Activated T-helper 17 cell treated with anti-CD3 and anti-CD28 coated beads, Interleukin-2, amount 50 U/mL, for 72 hours (primary cell): ENCODE results near the gene RAB18. TPM values are rescaled to one million over a fixed set of nuclear protein-coding genes. Genes with fewer than 3 reads are reported as not detected.
"Not testable (repeated sequence)": the region's sequence is repeated elsewhere in the genome, so short reads cannot be mapped to it uniquely, and the experiment has no call there.

Source experiments
- ATAC-seq: fragments of 150-1000 bp; cut with Tn5 transposase; replicated peaks from 2 replicates; pipeline ENCODE4 v1.10.0; 2021; ENCODE audit warnings: mild to moderate bottlenecking, moderate library complexity
- H3K27ac Mint-ChIP-seq: one replicate; pipeline ENCODE4 v1.8.0; 2022; ENCODE audit warnings: mixed read lengths
- H3K27me3 Mint-ChIP-seq: one replicate; pipeline ENCODE4 v1.8.0; 2022; ENCODE audit warnings: mixed read lengths
- H3K36me3 Mint-ChIP-seq: one replicate; pipeline ENCODE4 v1.8.0; 2022; ENCODE audit warnings: low read depth, mild to moderate bottlenecking, mixed read lengths
- H3K4me1 Mint-ChIP-seq: one replicate; pipeline ENCODE4 v1.8.0; 2022; ENCODE audit warnings: mixed read lengths
- H3K4me3 Mint-ChIP-seq: one replicate; pipeline ENCODE4 v1.8.0; 2022; ENCODE audit warnings: mild to moderate bottlenecking, mixed read lengths
- H3K9me3 Mint-ChIP-seq: one replicate; pipeline ENCODE4 v1.8.0; 2022; ENCODE audit warnings: mixed read lengths
- total RNA-seq, 2 donors: library from RNA; stranded (reverse); gene quantifications; one replicate each; pipeline ENCODE4 v1.2.3, GENCODE V29; 2022

RAB18 gene
- total RNA-seq, 2 donors from 2014 or later: 56.6 to 78.1 TPM

GRCh38 chr10:27485986-27486385, 18.1 kb upstream of the RAB18 start:
- H3K9me3 Mint-ChIP-seq: peaks cover 5% of the 10 kb centered on the region
- H3K36me3 Mint-ChIP-seq: no peaks in the 10 kb centered on the region
- no peak overlapping the region for H3K4me3 Mint-ChIP-seq
- H3K4me1 Mint-ChIP-seq: no peaks in the 10 kb centered on the region
- peaks cover 25% of the 10 kb centered on the region for H3K27me3 Mint-ChIP-seq
- H3K27ac Mint-ChIP-seq: no peak overlapping the region
- no peak for ATAC-seq

GRCh38 chr10:27490807-27491206, 13.3 kb upstream of the RAB18 start:
- peaks cover 4% of the 10 kb centered on the region for H3K4me1 Mint-ChIP-seq
- no peak overlapping the region for H3K4me3 Mint-ChIP-seq
- H3K9me3 Mint-ChIP-seq: peaks cover 17% of the 10 kb centered on the region
- peaks cover 29% of the 10 kb centered on the region for H3K27me3 Mint-ChIP-seq
- no peaks in the 10 kb centered on the region for H3K36me3 Mint-ChIP-seq
- H3K27ac Mint-ChIP-seq: no peak overlapping the region
- ATAC-seq: no peak

DNA sequence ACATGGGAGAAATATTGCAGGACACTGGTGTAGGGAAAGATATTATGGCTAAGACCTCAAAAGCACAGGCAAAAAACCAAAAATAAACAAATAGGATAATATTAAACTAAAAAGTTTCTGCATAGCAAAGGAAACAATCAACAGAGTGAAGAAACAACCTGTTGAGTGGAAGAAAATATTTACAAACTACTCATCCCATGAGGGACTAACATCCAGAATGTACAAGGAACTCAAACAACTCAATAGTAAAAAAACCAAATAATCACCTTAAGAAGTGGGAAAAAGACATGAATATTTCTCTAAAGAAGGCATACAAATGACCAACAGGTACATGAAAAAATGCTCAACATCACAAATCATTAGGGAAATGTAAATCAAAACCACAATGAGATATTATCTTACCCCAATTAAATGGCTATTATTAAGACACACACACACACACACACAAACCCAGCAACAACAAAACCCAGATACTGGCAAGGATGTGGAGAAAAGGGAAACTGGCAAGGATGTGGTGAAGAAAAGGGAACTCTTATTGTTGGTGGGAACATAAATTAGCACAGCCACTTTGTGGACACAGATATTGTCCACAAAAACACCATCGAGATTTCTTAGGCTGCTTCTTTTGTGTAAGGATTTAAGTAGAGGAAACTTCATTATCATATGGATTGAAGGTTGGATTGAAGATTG, 9.8 kb upstream of the RAB18 start:
- Mint-ChIP-seq H3K4me3 (no peak overlapping the region), H3K27me3 (peaks cover 15% of the 10 kb centered on the region), H3K36me3 (no peaks in the 10 kb centered on the region), H3K27ac (no peak overlapping the region), H3K9me3 (peaks cover 17% of the 10 kb centered on the region), H3K4me1 (peaks cover 4% of the 10 kb centered on the region)
- ATAC-seq: no peak

- peaks cover 8% of the 10 kb centered on the region for H3K27me3 Mint-ChIP-seq
- peaks cover 10% of the 10 kb centered on the region for H3K9me3 Mint-ChIP-seq
- no peak overlapping the region for H3K4me3 Mint-ChIP-seq
- no peak overlapping the region for H3K27ac Mint-ChIP-seq
- peaks cover 4% of the 10 kb centered on the region for H3K4me1 Mint-ChIP-seq
- ATAC-seq: no peak
- no peaks in the 10 kb centered on the region for H3K36me3 Mint-ChIP-seq
Observed at GRCh38 chr10:27496137-27496536, 8.0 kb upstream of the RAB18 start.

GRCh38 chr10:27500096-27500495, 4.0 kb upstream of the RAB18 start:
- Mint-ChIP-seq H3K27ac (no peak overlapping the region), H3K36me3 (peaks cover 14% of the 10 kb centered on the region), H3K27me3 (no peaks in the 10 kb centered on the region), H3K4me1 (peaks cover 8% of the 10 kb centered on the region), H3K9me3 (no peaks in the 10 kb centered on the region), H3K4me3 (no peak overlapping the region)
- no peak for ATAC-seq

GRCh38 chr10:27500886-27501285, 3.2 kb upstream of the RAB18 start:
- Mint-ChIP-seq H3K27me3 (no peaks in the 10 kb centered on the region), H3K27ac (no peak overlapping the region), H3K36me3 (peaks cover 19% of the 10 kb centered on the region), H3K4me3 (no peak overlapping the region), H3K4me1 (peaks cover 10% of the 10 kb centered on the region), H3K9me3 (no peaks in the 10 kb centered on the region)
- ATAC-seq: no peak

- peak overlapping the region; percentile 100 for H3K27ac Mint-ChIP-seq
- peaks cover 44% of the 10 kb centered on the region for H3K36me3 Mint-ChIP-seq
- H3K27me3 Mint-ChIP-seq: no peaks in the 10 kb centered on the region
- peak overlapping the region; percentile 98 for H3K4me3 Mint-ChIP-seq
- no peak for ATAC-seq
- no peaks in the 10 kb centered on the region for H3K9me3 Mint-ChIP-seq
- peaks cover 27% of the 10 kb centered on the region for H3K4me1 Mint-ChIP-seq
Observed at GRCh38 chr10:27503498-27504006, 552 bp upstream of the RAB18 start.

GRCh38 chr10:27504808-27505460, 830 bp downstream of the RAB18 start:
- Mint-ChIP-seq H3K4me1 (peaks cover 38% of the 10 kb centered on the region), H3K4me3 (peak overlapping the region; percentile 98), H3K27me3 (no peaks in the 10 kb centered on the region), H3K27ac (peak overlapping the region; percentile 100), H3K9me3 (no peaks in the 10 kb centered on the region), H3K36me3 (peaks cover 57% of the 10 kb centered on the region)
- ATAC-seq: no peak

DNA sequence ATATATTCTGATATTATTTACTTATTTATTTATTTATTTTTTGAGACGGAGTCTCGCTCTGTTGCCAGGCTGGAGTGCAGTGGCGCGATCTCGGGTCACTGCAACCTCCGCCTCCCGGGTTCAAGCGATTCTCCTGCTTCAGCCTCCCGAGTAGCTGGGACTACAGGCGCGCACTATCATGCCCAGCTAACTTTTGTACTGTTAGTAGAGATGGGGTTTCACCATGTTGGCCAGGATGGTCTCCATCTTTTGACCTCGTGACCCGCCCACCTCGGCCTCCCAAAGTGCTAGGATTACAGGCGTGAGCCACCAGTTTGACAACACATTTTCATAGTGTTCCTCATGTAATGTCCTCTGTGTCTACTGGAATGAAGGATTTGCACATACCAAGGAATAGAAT, 1.4 kb downstream of the RAB18 start:
- ATAC-seq, H3K9me3 Mint-ChIP-seq, H3K27me3 Mint-ChIP-seq: not testable (repeated sequence)
- Mint-ChIP-seq H3K4me1 (peaks cover 44% of the 10 kb centered on the region), H3K27ac (peak overlapping the region; percentile 49), H3K36me3 (peaks cover 63% of the 10 kb centered on the region), H3K4me3 (peak overlapping the region; percentile 98)

GRCh38 chr10:27506280-27506679, 2.2 kb downstream of the RAB18 start:
- Mint-ChIP-seq H3K27me3 (no peaks in the 10 kb centered on the region), H3K27ac (peak overlapping the region; percentile 49), H3K4me1 (peaks cover 45% of the 10 kb centered on the region), H3K36me3 (peaks cover 71% of the 10 kb centered on the region), H3K9me3 (no peaks in the 10 kb centered on the region), H3K4me3 (peak overlapping the region; percentile 98)
- no peak for ATAC-seq

- H3K9me3 Mint-ChIP-seq: no peaks in the 10 kb centered on the region
- peaks cover 52% of the 10 kb centered on the region for H3K4me1 Mint-ChIP-seq
- H3K27me3 Mint-ChIP-seq: no peaks in the 10 kb centered on the region
- no peak overlapping the region for H3K4me3 Mint-ChIP-seq
- peaks cover 94% of the 10 kb centered on the region for H3K36me3 Mint-ChIP-seq
- ATAC-seq: no peak
- H3K27ac Mint-ChIP-seq: no peak overlapping the region
Observed at GRCh38 chr10:27512548-27512947, 8.4 kb downstream of the RAB18 start.

- peaks cover 91% of the 10 kb centered on the region for H3K36me3 Mint-ChIP-seq
- H3K27ac Mint-ChIP-seq: peak overlapping the region; percentile 16
- H3K27me3 Mint-ChIP-seq: no peaks in the 10 kb centered on the region
- H3K4me3 Mint-ChIP-seq: peak overlapping the region; percentile 33
- peaks cover 46% of the 10 kb centered on the region for H3K4me1 Mint-ChIP-seq
- H3K9me3 Mint-ChIP-seq: no peaks in the 10 kb centered on the region
- ATAC-seq: peak; percentile 74
Observed at GRCh38 chr10:27513451-27514191, 9.5 kb downstream of the RAB18 start.

- peak overlapping the region; percentile 16 for H3K27ac Mint-ChIP-seq
- H3K4me3 Mint-ChIP-seq: peak overlapping the region; percentile 33
- peaks cover 41% of the 10 kb centered on the region for H3K4me1 Mint-ChIP-seq
- peaks cover 85% of the 10 kb centered on the region for H3K36me3 Mint-ChIP-seq
- H3K27me3 Mint-ChIP-seq: no peaks in the 10 kb centered on the region
- no peaks in the 10 kb centered on the region for H3K9me3 Mint-ChIP-seq
- ATAC-seq: no peak
Observed at GRCh38 chr10:27514243-27514642, 10.1 kb downstream of the RAB18 start.

DNA sequence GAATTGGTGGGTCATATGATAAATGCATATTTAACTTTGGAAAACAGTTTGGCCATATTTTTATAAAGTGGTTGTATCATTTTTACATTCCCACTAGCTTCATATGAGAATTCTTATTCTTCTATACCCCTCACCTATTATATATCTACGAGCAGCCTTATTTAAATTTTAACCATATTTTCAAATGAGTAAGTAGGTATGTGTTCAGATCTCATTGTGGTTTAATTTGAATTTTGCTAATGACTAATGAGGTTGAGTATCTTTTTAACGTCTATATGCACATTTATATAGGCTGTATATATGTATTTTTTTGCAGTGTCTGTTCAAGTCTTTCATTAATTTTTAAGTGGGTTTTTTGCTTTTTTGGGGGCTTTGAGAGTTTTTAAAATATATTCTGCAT, 14.2 kb downstream of the RAB18 start:
- Mint-ChIP-seq H3K27me3 (no peaks in the 10 kb centered on the region), H3K27ac (no peak overlapping the region), H3K4me3 (no peak overlapping the region), H3K4me1 (peaks cover 40% of the 10 kb centered on the region), H3K9me3 (no peaks in the 10 kb centered on the region), H3K36me3 (peaks cover 57% of the 10 kb centered on the region)
- peak; percentile 57 for ATAC-seq
